ENCODE data around the gene ANTXR1. TPM values are rescaled to one million over a fixed set of nuclear protein-coding genes. Genes with fewer than 3 reads are reported as not detected.

ANTXR1 gene
- total and polyA plus RNA-seq, 2 donors (not counting 1 experiment from before 2014, with no cell fraction given), result 44.6 to 101 TPM

GRCh38 chr2:69043736-69044400 is 30.9 kb downstream of the ANTXR1 start:
- H3K4me1 ChIP-seq (ENCODE audit: control insufficient read depth, extremely low read depth, insufficient read depth, low read length), result peaks cover 3% of the 10 kb centered on the region
- no peak overlapping the region for H3K9ac ChIP-seq (ENCODE audit: insufficient read depth, low read length)
- no peaks in the 10 kb centered on the region for H3K27me3 ChIP-seq (ENCODE audit: control insufficient read depth, insufficient read depth, low read length)
- DNase-seq (ENCODE audit: low read depth in 2 of 2), result no peak
- TF ChIP-seq EZH2 (IDR thresholded peaks at IDR 0.05; ENCODE audit: low read length, missing control alignments), result no peak
- TF ChIP-seq, protein P1, sequence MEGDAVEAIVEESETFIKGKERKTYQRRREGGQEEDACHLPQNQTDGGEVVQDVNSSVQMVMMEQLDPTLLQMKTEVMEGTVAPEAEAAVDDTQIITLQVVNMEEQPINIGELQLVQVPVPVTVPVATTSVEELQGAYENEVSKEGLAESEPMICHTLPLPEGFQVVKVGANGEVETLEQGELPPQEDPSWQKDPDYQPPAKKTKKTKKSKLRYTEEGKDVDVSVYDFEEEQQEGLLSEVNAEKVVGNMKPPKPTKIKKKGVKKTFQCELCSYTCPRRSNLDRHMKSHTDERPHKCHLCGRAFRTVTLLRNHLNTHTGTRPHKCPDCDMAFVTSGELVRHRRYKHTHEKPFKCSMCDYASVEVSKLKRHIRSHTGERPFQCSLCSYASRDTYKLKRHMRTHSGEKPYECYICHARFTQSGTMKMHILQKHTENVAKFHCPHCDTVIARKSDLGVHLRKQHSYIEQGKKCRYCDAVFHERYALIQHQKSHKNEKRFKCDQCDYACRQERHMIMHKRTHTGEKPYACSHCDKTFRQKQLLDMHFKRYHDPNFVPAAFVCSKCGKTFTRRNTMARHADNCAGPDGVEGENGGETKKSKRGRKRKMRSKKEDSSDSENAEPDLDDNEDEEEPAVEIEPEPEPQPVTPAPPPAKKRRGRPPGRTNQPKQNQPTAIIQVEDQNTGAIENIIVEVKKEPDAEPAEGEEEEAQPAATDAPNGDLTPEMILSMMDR (conservative IDR thresholded peaks at IDR 0.05 in 1 of 2, IDR thresholded peaks at IDR 0.05 in 1 of 2; ENCODE audit: low read depth in 1 of 2, low read length in 2 of 2), result no peak
- H2AFZ ChIP-seq (ENCODE audit: low read length), result no peak overlapping the region
- no peak overlapping the region for H3K4me2 ChIP-seq (ENCODE audit: extremely low read depth, insufficient read depth, low read length)
- no peak overlapping the region for H3K4me3 ChIP-seq (replicated peaks in 1 of 4; ENCODE audit: control extremely low read depth in 1 of 4, insufficient read depth in 1 of 4, low read depth in 3 of 4, low read length in 4 of 4)
- no peaks in the 10 kb centered on the region for H3K9me3 ChIP-seq (ENCODE audit: control insufficient read depth, insufficient read depth, low read depth, low read length)
- no peaks in the 10 kb centered on the region for H4K20me1 ChIP-seq (ENCODE audit: control insufficient read depth, extremely low read depth, insufficient read depth, low read length)
- no peak overlapping the region for H3K27ac ChIP-seq (ENCODE audit: insufficient read depth, low read length)
- no peaks in the 10 kb centered on the region for H3K79me2 ChIP-seq (ENCODE audit: control insufficient read depth, insufficient read depth, low read length)
- H3K36me3 ChIP-seq (ENCODE audit: control insufficient read depth, insufficient read depth, low read length), result peaks cover 4% of the 10 kb centered on the region

GRCh38 chr2:69046221-69046662 is 33.3 kb downstream of the ANTXR1 start:
- Histone ChIP-seq H3K9me3 (ENCODE audit: control insufficient read depth, insufficient read depth, low read depth, low read length) (no peaks in the 10 kb centered on the region), H2AFZ (ENCODE audit: low read length) (no peak overlapping the region), H3K9ac (ENCODE audit: insufficient read depth, low read length) (no peak overlapping the region), H3K4me2 (ENCODE audit: extremely low read depth, insufficient read depth, low read length) (no peak overlapping the region), H4K20me1 (ENCODE audit: control insufficient read depth, extremely low read depth, insufficient read depth, low read length) (no peaks in the 10 kb centered on the region), H3K27ac (ENCODE audit: insufficient read depth, low read length) (peak overlapping the region; percentile 11), H3K79me2 (ENCODE audit: control insufficient read depth, insufficient read depth, low read length) (no peaks in the 10 kb centered on the region), H3K4me3 (replicated peaks in 1 of 4; ENCODE audit: control extremely low read depth in 1 of 4, insufficient read depth in 1 of 4, low read depth in 3 of 4, low read length in 4 of 4) (no peak overlapping the region), H3K36me3 (ENCODE audit: control insufficient read depth, insufficient read depth, low read length) (peaks cover 4% of the 10 kb centered on the region), H3K4me1 (ENCODE audit: control insufficient read depth, extremely low read depth, insufficient read depth, low read length) (peaks cover 3% of the 10 kb centered on the region), H3K27me3 (ENCODE audit: control insufficient read depth, insufficient read depth, low read length) (no peaks in the 10 kb centered on the region)
- TF ChIP-seq, protein P1 (conservative IDR thresholded peaks at IDR 0.05 in 1 of 2, IDR thresholded peaks at IDR 0.05 in 1 of 2; ENCODE audit: low read depth in 1 of 2, low read length in 2 of 2), result no peak
- TF ChIP-seq EZH2 (IDR thresholded peaks at IDR 0.05; ENCODE audit: low read length, missing control alignments), result no peak
- DNase-seq (ENCODE audit: low read depth in 2 of 2), result peak; percentile 92 to 94

GRCh38 chr2:69047625-69048145 is 34.7 kb downstream of the ANTXR1 start:
- Histone ChIP-seq H4K20me1 (ENCODE audit: control insufficient read depth, extremely low read depth, insufficient read depth, low read length) (no peaks in the 10 kb centered on the region), H3K79me2 (ENCODE audit: control insufficient read depth, insufficient read depth, low read length) (no peaks in the 10 kb centered on the region), H3K4me2 (ENCODE audit: extremely low read depth, insufficient read depth, low read length) (no peak overlapping the region), H2AFZ (ENCODE audit: low read length) (no peak overlapping the region), H3K4me1 (ENCODE audit: control insufficient read depth, extremely low read depth, insufficient read depth, low read length) (peaks cover 3% of the 10 kb centered on the region), H3K9me3 (ENCODE audit: control insufficient read depth, insufficient read depth, low read depth, low read length) (no peaks in the 10 kb centered on the region), H3K36me3 (ENCODE audit: control insufficient read depth, insufficient read depth, low read length) (peaks cover 2% of the 10 kb centered on the region), H3K27me3 (ENCODE audit: control insufficient read depth, insufficient read depth, low read length) (no peaks in the 10 kb centered on the region), H3K4me3 (replicated peaks in 1 of 4; ENCODE audit: control extremely low read depth in 1 of 4, insufficient read depth in 1 of 4, low read depth in 3 of 4, low read length in 4 of 4) (no peak overlapping the region), H3K27ac (ENCODE audit: insufficient read depth, low read length) (no peak overlapping the region), H3K9ac (ENCODE audit: insufficient read depth, low read length) (no peak overlapping the region)
- TF ChIP-seq, protein P1 (conservative IDR thresholded peaks at IDR 0.05 in 1 of 2, IDR thresholded peaks at IDR 0.05 in 1 of 2; ENCODE audit: low read depth in 1 of 2, low read length in 2 of 2), result no peak
- TF ChIP-seq EZH2 (IDR thresholded peaks at IDR 0.05; ENCODE audit: low read length, missing control alignments), result no peak
- DNase-seq (ENCODE audit: low read depth in 2 of 2), result no peak
